ENCODE data around the gene SLC25A22.

The SLC25A22 gene

DNA sequence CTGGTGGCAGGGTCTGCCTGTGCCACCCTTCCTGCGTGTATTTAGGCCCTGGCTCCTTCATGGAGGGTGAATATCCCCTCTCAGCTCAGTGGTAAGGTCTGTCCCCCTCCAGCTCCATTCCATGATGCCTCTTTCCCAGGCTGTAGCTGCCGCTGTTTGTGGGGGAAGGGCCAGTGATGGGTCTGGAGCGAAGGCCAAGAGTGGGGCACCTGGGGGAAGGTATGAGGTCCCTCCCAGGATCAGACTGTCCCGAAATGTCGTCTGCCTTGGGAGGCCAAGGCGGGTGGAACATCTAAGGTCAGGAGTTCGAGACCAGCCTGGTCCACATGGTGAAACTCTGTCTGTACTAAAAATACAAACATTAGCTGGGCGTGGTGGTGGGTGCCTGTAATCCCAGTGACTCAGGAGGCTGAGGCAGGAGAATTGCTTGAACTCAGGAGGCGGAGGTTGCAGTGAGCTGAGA is 35.8 kb upstream of the SLC25A22 start:
- no peak for DNase-seq (ENCODE audit: low read depth in 2 of 2)

DNA sequence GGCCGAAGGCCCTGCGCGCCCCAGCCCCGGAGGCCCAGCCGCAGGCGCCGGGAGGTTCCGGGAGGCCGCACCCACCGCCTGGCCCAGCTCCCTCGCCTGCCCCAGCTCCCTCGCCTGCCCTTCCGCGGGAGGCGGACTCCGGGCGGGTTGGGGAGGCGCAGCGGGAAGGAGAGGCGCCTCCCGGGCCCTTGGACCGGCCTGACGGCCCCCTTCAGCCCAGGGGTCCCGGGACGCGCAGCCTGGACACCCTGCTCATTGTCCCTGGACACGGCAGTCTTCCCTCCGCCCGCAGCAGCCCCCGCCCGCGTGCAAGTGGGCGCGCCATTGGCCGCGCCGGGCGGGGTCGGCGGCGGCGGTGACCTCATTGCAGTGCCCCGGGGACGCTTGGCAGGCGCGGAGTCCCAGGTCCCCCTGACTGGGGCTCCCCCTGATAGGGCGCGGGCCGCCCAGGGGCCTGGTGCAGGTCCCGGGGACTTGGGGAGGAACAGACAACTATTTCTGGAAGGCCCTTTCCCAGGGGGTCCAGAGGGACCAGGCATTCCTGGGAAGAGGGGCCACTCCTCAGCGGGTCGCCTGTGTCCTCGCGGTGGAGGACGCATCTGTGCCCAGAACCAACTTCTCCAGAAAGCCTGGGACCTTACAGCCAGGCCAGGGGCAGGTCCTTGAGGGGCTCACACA is 35.2 kb upstream of the SLC25A22 start:
- DNase-seq (ENCODE audit: low read depth in 2 of 2): no peak

DNA sequence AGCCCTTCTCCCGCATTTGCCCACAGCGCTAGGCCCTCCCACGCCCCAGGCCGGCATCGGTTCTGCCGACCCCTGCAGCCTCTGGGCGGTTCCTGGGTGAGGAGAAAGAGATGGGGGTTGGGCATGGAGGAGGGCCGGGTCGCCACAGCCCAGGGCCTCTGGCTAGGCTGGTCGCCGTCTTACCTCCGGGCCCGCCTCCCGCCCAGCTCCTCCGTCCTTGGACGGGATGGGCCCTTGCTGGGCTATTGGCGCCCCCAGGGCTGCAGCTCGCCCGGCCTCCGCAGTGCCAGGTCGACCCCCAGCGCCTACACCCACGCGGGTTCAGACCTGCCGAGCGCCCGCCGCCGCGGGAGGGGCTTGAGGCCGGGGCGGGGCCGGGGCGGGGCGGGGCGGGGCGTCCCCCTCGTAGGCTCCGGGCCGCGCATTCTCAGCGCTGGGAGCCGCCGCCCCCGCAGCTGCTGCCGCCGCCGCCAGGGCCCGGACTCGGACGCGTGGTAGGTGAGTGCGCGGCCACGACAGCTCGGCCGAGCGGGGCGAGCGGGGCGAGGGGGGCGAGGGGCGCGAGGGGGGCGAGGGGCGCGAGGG is 34.5 kb upstream of the SLC25A22 start, which contains the start of gene CD151:
Gene CD151 (plus strand): TSS at position 424 of the 585 bp plus-strand sequence. CDS start 3,118 bp downstream, outside the sequence.
- no peak for DNase-seq (ENCODE audit: low read depth in 2 of 2)

DNA sequence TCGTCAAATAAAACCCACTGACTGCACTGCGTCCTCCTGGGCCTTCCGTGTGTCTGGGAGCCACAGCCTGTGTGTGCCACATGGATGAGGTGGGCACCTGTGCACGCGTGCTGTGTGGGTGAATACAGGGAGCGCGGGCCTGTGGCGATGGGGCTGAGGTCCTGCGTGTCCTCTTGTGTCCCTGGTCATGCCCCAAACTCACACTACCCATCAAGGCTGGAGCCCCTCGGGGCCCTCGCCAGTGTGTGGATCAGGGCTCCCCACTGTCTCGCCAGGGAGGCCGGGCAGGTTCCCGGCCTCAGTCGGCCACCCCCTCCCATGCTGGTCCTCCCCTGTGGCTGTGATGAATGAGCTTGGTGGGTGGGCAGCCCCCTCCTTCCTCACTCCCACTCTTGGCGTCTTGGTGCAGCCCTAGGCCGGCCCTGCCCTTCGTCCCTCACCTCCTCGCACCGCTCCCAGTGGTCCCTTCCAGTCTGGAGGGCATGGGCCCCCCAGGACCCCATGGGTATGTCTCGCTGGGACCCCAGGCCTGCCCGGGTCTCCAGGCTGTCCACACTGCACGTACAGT is 34.0 kb upstream of the SLC25A22 start:
- no peak for DNase-seq (ENCODE audit: low read depth in 2 of 2)

DNA sequence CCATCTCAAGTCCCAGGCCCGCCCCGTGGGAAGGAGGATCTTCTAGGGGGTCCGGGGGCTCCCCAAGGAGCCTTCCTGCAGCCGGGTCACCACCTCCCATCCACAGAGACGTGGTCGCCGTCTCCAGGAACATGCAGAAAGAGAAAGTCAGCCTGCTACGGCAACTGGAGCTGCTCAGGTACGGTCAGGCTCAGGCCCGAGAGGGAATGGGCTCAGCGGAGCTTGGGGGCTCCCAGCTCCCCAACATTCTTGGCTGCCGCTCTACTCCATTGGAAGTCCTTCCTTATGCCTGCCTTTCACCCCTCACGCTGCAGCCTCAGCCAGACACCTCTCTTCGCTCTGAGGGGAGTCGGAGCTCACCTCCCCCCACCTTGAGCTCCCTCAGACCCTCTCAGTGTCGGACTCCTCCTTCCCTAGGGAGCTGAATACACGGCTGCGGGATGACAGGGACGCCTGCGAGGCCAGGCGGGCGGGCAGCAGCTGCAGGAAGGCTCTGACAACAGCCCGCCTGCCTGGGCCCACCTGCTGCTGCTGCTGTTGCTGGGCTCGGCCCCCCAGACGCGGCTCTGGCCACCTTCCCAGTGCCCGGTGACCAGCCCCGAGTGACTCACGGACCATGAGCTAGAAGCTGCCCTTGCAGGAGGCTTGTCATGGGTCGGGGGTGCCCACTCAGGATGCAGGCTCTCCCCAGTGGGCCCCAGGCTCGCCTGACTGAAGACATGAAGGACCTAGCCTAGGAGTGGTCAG is 33.2 kb upstream of the SLC25A22 start:
- DNase-seq (ENCODE audit: low read depth in 2 of 2): no peak

DNA sequence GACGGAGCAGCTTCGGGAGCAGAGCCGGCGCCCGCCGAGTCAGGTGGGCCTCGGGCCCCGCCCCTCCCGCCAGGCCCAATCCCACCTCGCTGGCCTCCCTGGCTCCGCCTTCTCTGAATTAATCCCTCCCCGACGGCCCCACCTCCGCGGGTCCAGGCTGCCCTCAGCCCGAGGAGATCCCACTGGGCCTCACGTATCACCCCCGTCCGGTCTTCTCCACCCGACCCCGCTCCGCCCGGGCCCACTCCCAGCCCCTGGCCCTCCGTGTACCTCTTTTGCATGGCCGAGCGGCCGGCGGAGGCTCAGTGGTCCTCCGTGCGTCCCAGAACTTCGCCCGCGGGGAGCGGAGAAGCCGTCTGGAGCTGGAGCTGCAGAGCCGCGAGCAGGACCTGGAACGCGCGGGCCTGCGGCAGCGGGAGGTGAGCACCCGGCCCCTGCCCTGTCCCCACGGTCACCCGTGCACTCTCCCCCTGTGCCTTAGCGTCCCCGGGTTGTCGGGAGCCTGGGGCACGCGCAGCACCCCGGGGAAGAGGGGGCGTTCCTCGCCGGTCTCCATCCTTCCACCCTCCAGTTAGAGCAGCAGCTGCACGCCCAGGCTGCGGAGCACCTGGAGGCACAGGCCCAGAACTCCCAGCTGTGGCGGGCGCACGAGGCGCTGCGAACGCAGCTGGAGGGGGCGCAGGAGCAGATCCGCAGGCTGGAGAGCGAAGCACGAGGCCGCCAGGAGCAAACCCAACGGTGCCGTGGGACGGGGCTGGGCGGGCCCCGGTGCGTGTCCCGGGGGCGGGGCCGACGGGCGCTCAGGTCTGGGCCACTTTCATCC is 32.4 kb upstream of the SLC25A22 start:
- DNase-seq (ENCODE audit: low read depth in 2 of 2): peak in 1 of 2 donors; percentile 56

DNA sequence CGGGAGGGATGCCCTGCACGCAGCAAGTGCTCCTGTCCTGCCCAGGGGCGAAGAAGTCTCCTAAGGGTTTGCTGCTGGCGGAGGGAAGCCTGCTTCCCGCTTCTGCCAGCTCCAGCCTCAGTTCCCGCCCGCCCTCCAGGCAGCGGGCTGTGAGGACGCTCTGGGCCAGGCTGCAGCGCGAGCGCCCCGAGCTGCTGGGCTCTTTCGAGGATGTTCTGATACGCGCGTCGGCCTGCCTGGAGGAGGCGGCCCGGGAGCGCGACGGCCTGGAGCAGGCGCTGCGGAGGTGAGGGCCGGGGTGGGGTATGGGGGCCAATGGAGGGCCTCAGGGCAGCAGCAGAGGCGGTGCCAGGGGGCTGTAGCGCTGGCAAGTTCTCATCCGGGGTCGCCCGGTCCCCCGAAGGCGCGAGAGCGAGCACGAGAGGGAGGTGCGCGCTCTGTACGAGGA is 31.8 kb upstream of the SLC25A22 start:
- no peak for DNase-seq (ENCODE audit: low read depth in 2 of 2)

DNA sequence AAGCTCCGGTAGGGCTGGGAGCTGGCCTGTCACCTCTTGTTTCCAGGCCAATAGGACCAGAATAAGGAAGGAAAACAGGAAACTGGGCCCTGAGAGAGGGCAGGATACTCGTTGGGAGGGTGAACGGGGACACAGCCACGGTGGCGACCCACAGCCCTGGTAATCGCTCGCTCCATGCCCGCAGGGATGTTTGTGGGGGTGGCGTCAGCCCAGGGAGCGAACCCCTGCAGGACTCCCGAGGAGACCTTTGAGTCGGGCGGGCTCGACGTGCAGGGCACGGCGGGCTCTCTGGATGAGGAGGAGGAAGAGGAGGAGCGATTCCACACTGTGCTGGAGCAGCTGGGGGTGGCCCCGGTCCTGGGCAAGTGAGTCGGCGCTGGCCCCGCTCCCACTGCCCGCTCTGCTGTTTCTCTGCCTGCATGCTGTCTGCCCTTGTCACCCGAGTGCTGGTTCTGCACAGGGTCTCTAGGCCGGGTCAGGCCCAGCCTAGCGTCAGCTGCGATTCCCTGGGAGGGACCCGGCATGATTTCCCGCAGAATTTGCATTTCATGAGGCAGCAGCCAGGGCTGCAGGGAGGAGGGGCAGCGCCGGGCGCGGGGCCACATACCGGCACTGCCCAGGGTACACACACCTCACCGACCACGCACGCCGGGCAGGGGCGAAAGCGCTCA is 31.2 kb upstream of the SLC25A22 start:
- DNase-seq (ENCODE audit: low read depth in 2 of 2): no peak

DNA sequence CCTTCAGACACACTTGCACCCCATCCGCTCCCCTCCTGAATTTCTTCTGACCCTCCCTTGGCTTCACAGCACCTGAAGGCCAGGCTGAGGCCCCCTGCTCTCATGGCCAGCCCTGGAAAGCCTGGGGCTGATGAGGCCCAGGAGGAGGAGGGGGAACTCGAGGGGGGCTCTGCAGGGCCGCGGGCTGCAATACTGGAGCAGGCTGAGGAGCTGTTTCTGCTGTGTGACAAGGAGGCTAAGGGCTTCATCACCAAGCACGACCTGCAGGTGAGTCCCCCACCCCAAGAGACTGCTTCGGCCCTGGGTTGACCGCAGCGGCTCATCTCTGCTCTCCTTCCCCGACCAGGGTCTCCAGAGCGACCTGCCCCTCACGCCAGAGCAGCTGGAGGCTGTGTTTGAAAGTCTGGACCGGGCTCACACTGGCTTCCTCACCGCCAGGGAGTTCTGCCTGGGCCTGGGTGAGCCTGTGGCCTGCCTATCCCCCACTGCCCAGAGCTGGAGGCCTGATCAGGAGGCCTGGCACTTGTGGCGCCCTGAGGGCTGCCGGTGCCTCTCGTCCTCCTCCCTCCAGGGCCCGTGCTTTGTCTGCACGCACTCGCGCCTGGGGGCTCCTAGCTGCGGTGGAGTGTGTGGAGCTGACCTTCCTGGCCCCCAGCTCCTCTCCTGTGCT is 30.6 kb upstream of the SLC25A22 start:
- no peak for DNase-seq (ENCODE audit: low read depth in 2 of 2)

DNA sequence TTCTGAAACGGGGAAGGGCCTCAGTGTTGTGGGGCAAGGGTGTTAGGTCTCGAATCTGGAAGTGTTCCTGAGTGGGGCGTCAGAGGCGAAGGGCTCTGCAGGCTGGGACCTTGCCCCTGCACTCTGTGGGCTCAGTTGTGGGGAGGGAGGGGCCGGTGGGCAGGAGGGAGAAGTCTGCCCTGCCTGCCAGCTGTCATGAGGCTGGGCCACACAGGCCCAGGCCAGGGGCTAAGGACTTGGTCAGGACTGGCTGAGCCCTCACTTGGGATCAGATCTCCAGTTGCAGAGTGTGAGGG is 29.8 kb upstream of the SLC25A22 start, which contains the start of gene CRACR2B:
Gene CRACR2B (plus strand): TSS at position 23 of the 296 bp plus-strand sequence. CDS start 689 bp downstream, outside the sequence.
- no peak for DNase-seq (ENCODE audit: low read depth in 2 of 2)

DNA sequence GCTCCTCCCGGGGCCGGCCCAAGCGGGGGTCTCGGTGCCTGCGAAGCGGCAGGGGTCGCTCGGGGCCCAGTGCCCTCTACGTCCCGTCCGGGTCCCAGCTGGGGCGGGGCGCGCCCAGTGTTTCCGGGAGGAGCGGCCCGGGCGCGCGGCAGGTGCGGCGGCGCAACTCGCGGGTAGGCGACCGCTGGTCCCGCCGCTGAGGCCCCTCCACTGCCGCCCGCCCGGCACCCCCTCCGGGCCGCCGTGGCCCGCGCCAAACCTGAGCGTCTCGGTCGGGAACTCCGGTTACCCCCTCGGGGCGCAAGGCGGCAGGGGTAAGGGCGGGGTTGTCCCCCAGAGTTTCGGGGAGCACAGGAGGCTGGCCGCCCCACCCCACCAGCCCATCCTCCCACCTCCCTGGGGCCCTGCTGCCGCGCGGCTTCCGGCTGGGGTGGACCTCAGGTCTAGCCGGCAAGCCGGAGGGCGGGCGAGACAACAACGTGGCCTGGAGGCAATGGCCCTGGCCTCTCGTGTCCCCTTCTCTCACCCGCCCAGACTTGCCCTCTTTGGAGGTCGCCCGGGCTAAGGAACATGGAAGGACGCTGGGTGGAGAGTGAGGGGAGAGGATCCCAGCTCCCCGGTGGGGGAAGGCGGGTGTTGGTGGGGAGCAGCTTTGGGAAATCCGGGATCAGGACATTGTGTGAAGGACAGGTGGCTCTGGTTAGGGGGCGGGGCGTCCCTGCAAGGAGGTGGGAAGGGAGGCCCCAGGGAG is 29.2 kb upstream of the SLC25A22 start:
- no peak for DNase-seq (ENCODE audit: low read depth in 2 of 2)

DNA sequence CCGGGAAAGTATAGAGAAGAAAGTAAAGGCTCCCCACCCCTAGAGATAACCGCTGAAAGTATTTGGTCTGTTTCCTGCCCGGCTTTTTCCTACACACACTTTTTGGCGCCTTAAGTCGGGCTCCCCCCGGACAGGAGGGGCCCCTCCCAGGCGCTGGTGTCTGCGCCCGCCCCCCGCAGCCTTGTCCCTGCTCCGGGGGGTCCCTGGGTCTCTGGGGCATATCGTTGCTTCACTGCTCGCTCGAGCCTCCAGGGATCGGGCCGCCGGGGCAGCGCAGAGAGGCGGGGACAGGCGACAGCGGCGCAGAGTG is 28.7 kb upstream of the SLC25A22 start:
- no peak for DNase-seq (ENCODE audit: low read depth in 2 of 2)

DNA sequence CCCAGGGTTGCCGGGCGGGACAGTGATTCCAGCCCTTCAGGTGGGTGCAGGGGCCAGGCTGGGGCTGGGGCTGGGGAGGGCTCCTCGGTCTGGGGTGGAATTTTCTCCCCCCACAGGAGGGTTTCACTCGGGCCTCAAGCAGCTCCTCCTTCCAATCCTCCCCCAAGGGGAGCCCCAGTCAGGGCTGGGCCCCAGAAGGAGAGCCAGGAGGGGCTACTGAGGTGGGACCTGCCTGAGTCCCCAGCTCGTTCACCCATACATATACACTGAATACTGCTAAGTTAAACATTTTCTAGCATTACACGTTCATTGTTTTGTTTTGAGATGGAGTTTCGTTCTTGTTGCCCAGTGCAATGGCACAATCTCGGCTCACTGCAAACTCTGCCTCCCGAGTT is 28.1 kb upstream of the SLC25A22 start:
- no peak for DNase-seq (ENCODE audit: low read depth in 2 of 2)

DNA sequence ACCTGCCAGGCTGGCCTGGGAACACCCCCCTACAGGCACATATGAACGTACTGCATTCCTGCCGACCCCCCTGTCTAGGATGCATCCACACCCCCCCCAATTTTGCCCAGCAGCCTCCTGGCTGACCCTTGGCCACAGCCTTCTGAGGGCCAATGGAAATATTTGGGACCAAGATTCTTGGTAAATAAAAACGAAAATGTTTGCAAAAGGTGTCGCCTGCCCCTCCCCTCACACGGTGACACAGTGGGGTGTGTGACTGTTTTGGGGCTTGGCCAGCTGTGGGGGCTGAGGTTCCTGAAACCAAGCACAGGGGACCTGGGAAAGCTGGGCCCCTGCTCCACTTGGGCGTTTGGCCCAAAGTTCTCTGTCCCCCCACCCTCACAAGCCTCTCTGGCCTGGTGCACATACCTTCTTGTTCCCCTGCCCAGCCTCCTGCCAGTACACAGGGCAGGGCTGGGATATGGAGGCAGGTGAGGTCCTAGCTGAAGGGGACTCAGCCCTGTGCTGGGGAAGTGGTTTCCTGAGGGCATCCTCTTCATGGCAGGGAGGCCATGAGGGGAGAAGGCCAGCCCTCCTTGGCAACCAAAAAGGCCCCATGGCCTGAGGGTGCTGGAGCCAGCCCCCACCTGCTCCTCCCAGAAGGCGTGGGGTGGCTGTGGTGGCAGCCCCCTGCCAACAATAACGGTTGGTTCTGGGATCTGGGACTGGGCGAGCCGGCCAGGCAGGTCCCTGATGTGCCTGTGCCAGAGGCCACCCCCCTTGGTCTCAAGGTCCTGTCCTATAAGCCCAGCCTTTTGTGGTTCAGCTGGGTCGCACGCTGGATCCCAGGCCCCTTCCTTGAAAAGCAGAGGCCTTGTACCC is 27.5 kb upstream of the SLC25A22 start:
- no peak for DNase-seq (ENCODE audit: low read depth in 2 of 2)

DNA sequence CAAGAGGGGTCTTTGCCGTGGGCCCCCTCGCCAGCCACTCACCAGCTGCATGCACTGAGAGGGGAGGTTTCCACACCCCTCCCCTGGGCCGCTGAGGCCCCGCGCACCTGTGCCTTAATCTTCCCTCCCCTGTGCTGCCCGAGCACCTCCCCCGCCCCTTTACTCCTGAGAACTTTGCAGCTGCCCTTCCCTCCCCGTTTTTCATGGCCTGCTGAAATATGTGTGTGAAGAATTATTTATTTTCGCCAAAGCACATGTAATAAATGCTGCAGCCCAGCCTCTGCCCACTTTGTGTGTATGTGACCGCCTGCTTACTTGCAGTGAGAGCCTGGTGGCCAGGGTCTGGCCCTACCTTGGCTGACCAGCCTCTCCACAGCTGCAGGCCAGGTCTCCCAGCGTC is 26.9 kb upstream of the SLC25A22 start:
- no peak for DNase-seq (ENCODE audit: low read depth in 2 of 2)

DNA sequence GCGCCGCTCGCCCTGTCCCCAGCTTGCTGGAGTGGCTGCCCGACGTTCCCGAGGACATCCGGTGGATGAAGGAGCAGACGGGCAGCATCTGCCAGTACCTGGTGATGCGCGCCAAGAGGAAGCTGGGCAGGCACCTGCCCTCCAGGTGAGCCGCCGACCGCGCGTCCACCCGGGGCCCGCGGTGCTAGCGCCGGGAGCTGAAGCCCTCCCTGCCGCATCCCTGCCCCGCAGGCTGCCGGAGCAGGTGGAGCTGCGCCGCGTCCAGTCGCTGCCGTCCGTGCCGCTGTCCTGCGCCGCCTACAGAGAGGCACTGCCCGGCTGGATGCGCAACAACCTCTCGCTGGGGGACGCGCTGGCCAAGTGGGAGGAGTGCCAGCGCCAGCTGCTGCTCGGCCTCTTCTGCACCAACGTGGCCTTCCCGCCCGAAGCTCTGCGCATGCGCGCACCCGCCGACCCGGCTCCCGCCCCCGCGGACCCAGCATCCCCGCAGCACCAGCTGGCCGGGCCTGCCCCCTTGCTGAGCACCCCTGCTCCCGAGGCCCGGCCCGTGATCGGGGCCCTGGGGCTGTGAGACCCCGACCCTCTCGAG is 26.3 kb upstream of the SLC25A22 start:
- no peak for DNase-seq (ENCODE audit: low read depth in 2 of 2)

DNA sequence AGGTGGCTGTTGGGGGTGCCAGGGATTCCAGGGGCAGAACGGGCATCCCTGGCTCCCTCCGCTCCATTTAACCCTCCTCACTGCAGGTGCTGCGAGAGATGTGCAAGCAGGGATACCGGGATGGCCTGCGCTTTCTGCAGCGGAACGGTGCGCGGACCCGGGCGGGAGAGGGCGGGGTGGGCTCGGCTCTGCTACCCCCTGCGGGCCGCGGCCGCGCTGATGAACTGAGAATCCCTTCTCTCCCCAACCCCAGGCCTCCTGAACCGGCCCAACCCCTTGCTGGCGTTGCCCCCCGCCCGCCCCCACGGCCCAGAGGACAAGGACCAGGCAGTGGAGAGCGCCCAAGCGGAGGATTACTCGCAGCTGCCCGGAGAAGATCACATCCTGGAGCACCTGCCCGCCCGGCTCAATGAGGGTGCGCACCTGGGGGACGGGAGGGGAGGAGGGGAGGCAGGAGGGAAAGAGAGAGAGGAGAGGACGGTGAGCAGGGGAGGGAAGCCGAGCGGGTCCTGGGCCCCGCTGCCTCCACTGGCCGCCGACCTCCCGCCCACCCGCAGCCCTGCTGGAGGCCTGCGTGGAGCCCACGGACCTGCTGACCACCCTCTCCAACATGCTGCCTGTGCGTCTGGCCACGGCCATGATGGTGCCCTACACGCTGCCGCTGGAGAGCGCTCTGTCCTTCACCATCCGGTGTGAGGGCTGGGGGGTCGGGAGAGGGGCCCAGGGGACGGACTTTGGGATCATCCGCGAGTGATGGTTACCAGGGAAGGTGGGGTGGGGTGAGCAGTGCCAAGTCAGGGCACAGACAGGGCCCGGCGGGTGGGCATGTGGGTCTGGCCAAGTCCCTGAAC is 25.6 kb upstream of the SLC25A22 start:
- no peak for DNase-seq (ENCODE audit: low read depth in 2 of 2)
